Activated T-cell treated with anti-CD3 and anti-CD28 coated beads for 4 hours (primary cell): Measurements from ENCODE around the gene TTC31.
"Not testable (repeated sequence)": the region's sequence is repeated elsewhere in the genome, so short reads cannot be mapped to it uniquely, and the experiment has no call there.

Source experiments
- DNase-seq: peaks from one replicate; pipeline ENCODE4 v3.0.0-alpha.2; 2020

Gene TTC31

DNA sequence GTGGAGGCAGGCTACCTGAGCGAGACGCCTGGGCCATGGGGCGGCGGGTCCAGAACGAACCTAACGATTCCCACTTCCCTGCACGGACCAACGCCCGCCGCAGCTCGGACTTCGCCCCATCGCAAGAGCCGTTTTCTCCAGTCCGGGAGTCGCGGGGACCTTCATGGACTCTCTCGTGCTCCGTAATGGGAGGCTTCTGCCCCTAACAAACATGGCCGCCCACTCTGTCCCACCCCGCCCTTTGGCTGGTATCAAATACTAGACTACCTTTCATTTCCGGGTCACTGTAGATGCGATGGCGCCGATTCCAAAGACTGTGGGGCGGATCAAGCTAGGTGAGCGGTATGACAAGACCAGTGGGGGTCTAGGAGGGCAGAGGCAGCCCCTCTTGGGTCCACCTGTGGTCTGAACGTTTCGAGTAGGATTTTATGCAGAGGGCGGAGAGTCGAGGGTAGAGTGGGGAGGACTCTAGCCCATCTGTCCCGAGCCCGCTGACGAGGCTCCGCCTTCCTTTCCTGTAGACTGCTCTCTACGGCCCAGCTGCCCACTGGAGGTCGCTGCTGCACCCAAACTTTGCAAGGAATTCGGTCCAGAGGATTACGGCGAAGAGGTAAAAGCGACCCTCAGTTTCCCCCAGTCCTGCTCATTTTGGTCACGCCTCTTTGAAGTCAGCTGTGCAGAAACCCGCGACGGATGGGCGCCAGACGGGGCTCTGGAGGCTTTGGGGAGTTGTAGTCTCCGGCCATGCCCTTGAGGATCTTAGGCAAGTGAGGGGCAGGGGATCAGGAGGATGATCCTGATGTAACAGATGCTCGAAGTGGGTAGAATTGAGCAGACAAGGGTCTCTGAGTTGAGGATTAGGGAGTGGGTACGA, at the start of gene TTC31, which contains the start of gene CCDC142:
Gene TTC31, plus strand, starts transcription at position 281 of the 874 bp plus-strand sequence. Its CDS starts 15 bp downstream, at position 296.
Gene CCDC142, minus strand, starts transcription at position 198 of the 874 bp plus-strand sequence. Its CDS starts 161 bp downstream, at position 37.
- DNase-seq: peak; percentile 90

DNA sequence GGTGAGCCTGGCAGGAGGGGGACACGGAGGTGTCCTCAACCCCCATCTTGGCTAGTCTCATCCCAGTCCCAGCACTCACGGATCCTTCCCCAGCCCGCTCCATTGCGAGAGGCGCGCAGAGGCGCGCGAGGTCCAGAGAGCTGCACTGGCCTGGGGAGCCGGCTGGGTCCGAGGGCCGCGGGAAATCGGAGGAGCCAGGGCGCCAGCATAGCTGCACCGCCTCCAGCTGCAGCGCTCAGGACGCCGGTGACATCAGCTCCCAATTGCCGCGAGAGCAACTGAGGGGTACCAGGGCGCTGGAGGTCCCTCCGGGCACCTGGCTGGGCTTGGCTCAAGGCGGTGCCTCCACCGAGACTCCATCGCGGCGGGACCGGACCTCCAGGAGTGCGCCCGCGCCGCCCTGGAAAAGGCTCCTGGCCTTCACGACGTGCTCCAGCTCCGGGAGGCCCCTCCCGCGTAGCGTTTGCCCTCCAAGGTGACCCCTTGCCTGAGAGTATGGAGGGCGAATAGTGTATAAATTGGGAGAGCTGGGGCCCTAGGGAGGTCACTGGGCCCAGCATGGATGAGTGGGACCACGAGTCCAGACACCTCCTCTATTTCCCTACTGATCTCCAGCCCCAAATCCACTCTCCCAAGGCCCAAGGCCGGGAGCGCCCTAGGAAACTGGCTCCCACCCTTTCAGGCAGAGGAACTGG, 46.6 kb upstream of the TTC31 start:
- DNase-seq: no peak

DNA sequence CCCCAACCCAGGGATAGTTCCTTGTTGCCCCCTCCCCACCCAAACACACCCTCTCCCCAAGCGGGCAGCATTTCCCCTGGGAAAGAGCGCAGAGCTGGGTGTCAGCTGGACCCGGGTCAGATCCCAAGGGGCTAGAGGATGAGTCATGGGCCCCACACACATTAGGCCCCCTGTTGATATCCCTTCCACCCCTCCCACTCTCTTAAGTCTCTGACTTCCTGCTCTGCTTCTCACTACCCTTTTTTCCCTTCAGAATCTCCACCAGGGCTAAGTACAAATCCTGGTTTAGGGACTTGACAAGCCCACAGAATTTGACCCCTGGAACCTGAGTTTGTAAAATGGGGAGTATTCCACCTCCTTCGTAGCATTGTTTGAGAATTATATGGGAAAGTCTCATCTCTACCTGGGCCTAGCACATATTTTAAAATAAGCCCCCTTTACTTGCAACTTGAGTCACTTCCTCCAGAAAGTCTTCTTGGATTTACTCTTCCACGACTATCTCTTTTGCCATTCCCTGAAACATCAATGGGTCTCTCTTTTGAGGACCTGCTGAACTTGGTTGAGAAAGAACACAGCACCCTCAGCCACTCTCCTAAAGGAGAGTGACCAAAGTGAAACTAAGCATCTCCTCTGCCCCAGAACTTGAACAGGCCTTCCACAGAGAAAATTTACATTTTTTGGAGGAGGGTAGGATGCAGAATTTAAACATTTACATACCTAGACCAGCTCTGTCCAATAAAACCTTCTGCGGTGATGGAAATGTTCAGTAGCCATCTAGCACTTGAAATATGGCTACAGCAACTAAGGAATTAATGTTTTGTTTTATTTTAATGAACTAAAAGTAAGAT, 45.8 kb upstream of the TTC31 start:
- no peak for DNase-seq

DNA sequence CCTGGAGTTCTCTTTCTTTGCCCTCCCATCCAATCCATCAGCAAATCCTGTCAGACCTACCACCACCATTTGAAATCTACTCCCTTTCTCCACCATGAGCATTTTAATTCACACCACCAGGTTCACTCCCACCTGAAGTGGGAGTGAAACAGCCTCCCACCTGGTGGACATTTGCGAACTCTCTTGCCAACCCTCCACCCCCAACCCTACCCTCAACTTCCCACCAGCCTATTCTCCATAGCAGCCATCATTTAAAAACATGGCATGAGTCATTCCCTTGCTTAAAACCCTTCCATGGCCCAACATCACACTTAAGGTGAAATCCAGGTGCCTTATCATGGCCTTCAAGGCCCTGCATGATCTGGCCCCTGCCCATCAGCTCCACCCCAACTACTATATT, 44.6 kb upstream of the TTC31 start:
- no peak for DNase-seq

DNA sequence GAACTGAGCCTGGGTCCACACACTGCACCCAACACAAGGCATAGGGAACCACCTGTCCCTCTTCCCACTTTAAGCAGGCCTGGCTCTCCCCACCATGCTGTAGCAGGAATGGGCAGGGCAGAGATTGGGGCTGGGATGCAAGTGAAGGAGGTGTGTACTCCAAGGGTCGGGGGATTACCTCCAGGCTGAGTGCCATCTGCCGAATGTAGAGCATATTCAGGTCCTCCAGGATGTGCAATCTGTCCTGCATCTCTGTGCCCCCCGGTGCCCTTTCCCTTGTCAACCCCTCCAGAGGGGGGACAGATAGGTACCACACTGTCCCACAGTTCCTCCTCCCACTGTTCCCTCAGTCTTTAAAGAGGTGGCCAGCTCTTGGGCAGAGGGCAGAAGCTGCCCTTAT, 43.5 kb upstream of the TTC31 start:
- DNase-seq: no peak

DNA sequence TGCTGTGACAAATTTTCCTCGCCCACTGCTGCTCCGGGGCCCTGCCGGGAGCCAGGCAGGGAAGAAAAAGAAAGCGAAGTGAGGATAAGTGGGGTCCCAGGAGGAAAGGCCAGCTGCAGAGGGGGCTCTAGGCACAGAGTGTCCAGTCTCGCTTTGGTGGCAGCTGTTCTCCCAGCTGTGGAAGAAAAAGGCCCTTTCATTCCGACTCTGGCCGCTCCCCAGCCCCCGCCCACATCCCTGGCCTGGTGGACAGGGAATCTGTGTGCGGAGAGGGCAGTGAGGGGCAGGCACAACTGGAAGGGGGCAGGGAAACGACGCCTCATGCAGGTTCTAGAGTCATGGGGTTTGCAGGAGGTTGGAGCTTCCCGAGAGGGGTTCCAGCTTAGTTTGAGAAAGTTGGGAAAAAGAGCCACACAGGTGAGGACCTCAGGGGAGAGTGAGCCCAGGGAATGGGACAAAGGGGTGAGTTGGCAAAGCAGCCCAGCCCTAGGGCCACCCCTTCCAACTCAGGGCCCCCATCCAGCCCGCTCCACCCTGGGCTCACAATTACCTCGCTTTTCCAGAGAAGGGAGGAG, 43.0 kb upstream of the TTC31 start:
- no peak for DNase-seq

DNA sequence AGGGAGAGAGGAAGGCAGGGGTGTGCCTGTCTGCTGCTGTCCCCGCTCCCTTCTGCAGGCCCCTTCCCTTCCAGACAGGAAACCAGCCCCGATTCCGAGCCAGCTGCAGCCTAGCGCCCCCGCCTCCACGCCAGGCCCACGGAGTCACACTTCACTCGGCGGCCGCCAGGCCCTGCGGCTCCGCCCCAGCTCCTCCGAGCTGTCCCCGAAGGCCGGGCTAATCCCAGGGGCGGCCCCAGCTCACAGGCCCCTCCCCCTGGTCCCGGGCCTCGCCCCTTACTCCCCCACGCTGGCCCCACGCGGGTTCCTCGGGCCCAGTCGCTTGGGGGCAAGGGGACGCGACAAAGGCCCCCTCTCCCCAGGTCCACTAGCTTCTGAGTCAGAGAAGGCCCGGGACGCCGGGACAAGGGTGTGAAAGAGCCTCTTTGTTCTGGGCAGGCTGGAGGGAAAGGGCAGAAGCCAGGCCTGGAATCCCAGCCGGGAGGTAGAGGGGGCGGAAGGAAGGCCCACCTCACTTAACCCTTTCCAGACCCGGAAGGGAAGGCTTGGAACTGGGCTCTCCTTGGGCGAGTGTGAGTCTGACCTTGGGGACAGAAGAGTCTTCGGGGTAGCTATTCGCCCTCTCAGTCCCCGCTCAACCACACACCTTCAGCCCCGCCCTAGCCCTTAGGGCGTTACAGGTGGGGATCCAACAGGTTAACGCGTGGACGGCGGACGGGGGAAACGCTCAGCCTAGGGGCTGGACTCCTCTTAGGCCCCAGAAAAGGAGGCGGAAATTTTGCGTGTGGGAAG, 42.3 kb upstream of the TTC31 start:
- no peak for DNase-seq

DNA sequence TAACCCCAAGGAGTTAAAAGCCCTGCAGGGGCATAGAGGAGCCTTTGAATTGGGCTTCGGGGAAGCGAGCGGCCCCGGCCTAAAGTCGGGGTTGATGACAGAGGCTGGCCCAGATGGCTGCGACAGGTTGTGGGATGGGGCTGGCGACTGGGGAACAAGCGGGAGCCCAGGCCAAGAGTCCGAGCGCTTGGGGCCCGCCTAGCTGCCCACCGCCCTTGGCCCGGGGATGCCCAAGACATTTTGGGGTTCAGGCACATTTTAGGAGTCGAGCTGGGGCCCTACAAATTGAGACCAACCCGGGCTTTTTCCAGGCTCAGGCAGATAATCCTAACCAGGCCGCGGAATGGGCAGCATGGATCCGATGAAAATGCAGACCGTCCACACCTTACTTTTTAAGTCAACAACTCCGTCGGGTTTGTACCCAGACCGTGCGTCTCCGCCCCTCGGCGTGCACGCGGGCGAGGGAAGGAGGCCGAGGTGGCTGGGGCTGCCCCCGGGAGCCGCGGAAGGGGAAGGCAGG, 41.7 kb upstream of the TTC31 start:
- DNase-seq: no peak

DNA sequence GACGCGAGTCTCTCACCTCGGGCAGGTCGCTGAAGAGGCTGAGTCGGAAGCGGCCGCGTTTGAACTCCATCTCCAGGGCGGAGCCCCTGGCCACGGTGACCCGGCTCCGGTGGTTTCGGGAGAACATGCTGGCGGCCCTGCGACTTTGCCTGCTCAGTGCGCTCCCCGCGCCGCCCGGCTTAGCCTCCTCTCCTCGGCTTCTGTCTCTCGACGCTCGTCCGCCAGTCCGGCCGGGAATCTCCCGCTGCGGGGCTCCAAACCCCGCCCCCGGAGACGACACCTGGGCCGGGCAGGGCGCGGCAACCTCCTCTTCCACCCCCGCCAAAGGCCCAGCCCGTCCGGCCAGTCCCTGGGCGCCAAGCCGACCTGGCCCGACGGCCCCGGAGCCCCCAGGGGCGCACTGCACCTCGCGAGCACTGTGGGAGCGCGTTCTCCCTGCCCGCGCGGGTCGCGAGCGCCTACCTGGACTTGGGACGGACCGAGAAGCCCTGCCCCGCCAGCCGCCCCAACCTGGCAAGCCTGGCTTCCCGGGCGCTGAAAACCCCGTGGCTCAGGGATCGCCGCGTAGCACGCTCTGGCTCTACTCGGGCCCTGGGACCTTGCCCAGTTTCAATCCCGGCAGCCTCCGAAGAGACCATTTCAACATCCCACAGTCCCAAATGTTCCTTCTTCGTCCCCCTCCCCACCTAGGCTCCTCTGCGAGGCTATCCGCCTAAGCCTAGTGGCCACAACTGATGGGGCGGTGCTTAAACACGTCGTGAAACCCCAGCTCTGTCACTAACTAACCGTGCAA, 41.0 kb upstream of the TTC31 start, which contains the start of gene RTKN:
Gene RTKN, minus strand, starts transcription at position 248 of the 793 bp plus-strand sequence. Its CDS starts 121 bp downstream, at position 127.
- no peak for DNase-seq

DNA sequence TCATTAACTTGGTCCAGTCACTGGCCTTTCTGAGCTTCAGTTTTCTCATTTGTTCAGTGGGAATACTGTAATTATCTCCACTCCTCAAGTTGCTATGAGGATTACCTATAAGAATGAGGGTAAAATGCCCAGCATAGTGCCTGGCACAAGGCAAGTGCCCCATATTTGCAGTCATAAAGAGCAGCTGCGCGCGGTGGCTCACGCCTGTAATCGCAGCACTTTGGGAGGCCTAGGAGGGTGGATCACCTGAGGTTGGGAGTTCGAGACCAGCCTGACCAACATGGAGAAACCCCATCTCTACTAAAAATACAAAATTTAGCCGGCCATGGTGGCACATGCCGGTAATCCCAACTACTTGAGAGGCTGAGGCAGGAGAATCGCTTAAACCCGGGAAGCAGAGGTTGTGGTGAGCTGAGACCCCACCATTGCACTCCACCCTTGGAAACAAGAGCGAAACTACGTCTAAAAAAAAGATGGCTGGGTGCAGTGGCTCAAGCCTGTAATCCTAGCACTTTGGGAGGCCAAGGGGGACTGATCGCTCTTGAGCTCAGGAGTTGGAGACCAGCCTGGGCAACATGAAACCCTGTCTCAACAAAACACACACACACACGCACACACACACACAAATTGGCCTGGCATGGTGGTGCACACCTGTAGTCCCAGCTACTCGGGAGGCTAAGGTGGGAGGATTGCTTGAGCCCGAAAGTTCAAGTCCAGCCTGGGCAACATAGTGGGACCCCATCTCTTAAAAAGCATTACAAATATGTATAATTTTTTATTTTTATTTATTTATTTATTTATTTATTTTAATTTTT, 40.2 kb upstream of the TTC31 start:
- not testable (repeated sequence) for DNase-seq

DNA sequence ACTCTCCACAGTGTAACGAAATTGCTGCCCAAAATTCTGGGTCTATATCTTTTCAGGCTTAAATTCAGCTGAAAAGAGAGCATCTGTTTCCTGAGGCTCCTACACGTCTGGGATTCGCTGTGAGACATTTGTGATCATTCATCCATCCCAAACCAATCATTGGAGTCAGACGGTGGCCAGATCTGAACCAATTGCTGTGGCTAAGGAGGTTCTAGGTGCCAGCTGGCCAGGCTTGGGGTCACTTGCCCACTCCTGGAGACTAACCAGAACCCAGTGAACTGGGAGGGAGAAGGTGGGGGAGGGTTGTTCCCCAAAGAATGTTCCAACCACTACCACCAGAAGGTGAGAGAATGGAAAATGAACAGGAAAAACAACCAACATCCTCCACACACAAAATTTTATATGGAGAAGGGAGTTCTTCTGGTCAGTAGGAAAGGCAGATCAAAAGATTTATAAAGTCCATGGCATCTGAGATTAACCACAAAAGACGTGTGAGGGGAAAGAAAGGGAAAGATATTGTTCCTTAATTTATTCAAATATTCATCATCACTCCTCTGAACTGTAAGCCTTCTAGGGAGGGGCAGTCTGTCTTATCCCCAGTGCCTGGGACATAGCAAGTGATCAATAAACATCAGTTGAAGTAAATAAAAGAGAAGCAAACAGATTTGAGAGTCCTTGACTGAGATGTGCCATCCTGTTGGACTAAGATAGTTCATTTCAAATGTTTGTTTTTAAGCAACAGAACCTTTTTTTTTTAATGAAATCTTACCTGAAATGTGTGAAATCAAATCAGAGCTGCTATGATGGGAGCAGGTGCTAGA, 38.2 kb upstream of the TTC31 start:
- no peak for DNase-seq

DNA sequence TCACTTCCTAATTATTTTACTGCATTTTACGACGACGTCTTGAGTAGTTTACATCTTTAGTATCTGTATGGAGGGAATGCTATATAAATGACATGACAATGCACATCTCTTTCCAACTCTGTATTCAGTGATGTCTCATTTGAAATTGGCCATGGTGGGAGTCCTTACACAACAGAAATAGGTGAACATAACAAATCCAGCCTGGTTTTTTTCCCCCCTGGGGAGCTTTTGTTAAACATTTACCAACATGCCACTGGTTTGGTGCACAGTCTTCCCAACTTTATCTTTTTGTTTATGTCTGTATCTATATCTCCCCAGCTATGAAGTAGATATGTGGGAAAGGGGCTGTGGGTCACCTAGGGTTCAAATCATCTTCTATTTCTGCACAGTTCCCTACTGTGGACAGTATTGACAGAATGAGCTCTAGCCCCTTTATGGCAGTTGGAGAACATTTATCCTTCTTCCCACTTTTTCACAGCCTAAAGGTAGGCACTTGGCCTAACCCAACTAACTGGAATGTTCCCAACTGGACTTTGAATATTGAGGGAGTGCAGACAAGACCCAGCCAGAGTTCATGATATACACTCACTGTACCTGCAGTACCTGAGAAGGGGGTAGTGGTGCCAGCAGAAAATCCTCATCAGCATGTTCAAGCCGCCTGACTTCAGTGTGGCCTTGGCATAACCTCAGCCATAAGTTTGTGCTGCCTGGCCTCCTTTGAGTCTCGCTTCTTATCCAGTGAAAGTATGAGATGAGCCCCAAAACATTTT, 35.5 kb upstream of the TTC31 start:
- DNase-seq: no peak

DNA sequence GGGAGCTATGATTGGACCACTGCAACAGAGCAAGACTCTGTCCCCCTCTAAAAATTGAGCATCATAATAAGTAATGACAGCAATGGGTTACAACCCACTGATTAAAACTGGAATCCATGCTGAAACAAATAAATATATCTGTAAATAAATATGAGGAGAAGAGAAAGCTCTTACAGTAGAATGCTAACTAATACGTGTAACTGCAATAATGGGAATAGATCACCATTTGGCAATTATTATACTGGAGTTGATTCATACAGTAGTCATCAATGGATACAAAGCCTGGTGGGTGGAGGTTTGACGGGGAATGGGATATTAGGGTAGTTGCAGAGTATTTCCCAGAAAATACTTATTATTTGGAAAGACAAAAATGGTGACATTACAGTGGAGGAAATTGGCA, 34.1 kb upstream of the TTC31 start:
- DNase-seq: no peak

DNA sequence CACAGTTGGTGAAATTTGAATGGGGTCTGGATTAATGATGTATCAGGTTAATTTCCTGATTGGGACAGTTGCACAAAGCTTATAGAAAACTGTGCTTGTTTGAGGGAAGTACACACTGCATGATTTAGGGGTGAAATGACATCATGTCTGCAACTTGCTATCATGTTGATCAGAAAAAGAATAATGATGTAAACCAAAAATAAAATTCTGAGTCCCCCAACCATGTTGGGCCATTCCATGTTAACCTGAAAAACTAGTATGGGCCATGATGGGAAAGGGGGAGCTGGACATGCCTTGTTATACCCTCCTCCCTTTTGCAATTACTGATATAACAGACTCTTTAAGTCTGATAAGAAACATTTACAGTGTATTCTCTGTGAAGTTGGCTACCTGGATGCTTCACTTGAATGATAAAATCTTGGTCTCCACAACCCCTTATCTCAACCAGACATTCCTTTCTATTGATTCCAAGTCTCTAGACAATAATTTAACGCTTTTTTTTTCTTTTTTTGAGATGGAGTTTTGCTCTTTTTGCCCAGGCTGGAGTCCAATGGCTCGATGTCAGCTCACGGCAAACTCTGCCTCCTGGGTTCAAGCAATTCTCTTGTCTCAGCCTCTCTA, 32.2 kb upstream of the TTC31 start:
- no peak for DNase-seq

DNA sequence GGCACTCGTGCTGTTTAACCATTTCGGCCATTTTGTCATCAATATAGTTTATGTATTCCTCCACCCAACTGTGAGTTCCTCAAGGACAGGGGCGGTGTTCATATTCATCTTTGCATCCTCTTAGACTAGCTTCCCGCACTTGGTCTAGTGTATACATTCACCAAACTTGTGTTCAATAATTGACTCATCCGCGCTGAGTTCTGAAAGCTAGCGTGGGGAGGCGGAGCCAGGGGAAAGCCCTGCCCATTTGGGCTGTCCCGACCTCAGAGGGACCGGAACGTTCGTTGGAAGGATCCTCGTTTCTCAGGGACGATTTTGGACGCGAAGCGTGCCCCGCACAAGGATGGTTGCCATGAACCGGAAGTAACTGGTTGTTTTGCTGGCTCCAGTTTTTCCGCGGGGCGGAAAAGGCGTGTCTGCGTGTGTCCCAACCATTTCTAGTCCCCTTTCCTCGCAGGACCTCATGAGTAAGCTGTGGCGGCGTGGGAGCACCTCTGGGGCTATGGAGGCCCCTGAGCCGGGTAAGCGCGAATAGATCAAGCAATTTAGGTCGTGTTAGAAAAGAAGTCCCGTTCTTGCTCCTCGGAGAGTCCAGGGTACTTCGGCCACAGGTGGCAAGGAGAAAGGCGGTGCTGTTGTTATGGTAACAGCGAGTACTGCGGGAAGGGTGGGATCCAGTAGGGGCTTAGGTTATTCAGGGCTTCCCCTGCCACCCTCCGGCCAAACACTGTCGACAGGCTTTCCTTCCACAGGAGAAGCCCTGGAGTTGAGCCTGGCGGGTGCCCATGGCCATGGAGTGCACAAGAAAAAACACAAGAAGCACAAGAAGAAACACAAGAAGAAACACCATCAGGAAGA, 28.0 kb upstream of the TTC31 start, which contains the start of gene INO80B:
Gene INO80B, plus strand, starts transcription at position 434 of the 858 bp plus-strand sequence. Its CDS starts 30 bp downstream, at position 464.
- peak; percentile 96 for DNase-seq

DNA sequence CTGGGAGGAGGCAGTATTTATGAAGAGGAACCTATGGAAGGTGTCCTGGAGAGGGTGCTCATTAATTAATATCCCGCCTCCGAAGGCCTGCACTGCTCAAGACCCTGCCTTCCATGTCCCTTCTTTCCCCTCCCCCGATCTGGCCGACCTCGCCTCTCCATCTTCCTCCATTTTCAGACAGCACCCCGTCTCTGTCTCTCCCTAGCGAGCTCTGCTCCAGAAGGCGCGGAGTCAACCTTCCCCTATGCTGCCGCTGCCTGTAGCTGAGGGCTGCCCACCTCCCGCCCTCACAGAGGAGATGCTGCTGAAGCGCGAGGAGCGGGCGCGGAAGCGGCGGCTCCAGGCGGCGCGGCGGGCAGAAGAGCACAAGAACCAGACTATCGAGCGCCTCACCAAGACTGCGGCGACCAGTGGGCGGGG, 25.7 kb upstream of the TTC31 start:
- DNase-seq: no peak
